HepG2 (cell line): ENCODE results near the gene SLC38A4. TPM values are rescaled to one million over a fixed set of nuclear protein-coding genes. Genes with fewer than 3 reads are reported as not detected.

Experiments used
- ATAC-seq: fragments of 200-7000 bp; cut with Tn5 transposase; 3 replicates; pipeline ENCODE4 v1.9.1; 2020; ENCODE audit warnings: mild to moderate bottlenecking, moderate library complexity
- BruUV-seq: library from RNA; stranded (reverse); fragments of 400-500 nt; replicated peaks from 2 replicates; lab custom pipeline; 2021; lab: Mats Ljungman, UMichigan
- CTCF ChIA-PET: fragments of 300-600 bp; formaldehyde crosslinking; extraction: SDS; loops from one replicate; lab custom pipeline; 2021; ENCODE audit warnings: low total read pairs, inconsistent platforms, low intra/inter-chr PET ratio; lab: Yijun Ruan, JAX
- POLR2A ChIA-PET: fragments of 350-600 bp; sonication (Branson Sonifier 250); formaldehyde crosslinking; loops from one replicate; lab custom pipeline; 2020; ENCODE audit warnings: antibody characterized with exemption, inconsistent platforms; lab: Yijun Ruan, JAX
- DNase-seq: peaks from one replicate; pipeline ENCODE4 v3.0.0-alpha.2; 2015; ENCODE audit warnings: low spot score
- FAIRE-seq: peaks from 3 replicates; lab custom pipeline; 2011; peaks lifted over from hg19 to GRCh38; lab: Jason Lieb, UNC
- H2AFZ ChIP-seq: one replicate; pipeline ENCODE4 v1.6.1; 2011; ENCODE audit warnings: low read length, inconsistent platforms
- H3K27ac ChIP-seq: fragments of 300-600 bp; 3 replicates; pipeline ENCODE4 v1.8.0; 2011; ENCODE audit warnings: mixed run types, mild to moderate bottlenecking, mixed read lengths, low read length, inconsistent platforms; ENCODE audit not compliant: insufficient read depth; ENCODE audit errors: extremely low read length
- H3K27me3 ChIP-seq, 2 experiments: fragments of 200-600 bp in 1 of 2; 2 replicates in 1 of 2; 3 replicates in 1 of 2; pipeline versions ENCODE4 v1.6.0 to v1.8.0; 2011; ENCODE audit warnings: low read length in 2 of 2, mild to moderate bottlenecking in 2 of 2, moderate library complexity in 2 of 2, inconsistent platforms in 1 of 2; ENCODE audit not compliant: insufficient read depth in 2 of 2, control insufficient read depth in 1 of 2
- H3K36me3 ChIP-seq, 2 experiments: fragments of 200-600 bp in 1 of 2; replicated peaks in 1 of 2; 2 replicates in 1 of 2; 3 replicates in 1 of 2; pipeline versions ENCODE4 v1.5.1 to v1.8.0; 2011; ENCODE audit warnings: low read length in 2 of 2, inconsistent platforms in 1 of 2; ENCODE audit not compliant: insufficient read depth in 2 of 2, control insufficient read depth in 1 of 2
- H3K4me1 ChIP-seq: 2 replicates; pipeline ENCODE4 v1.5.1; 2012; ENCODE audit warnings: low read length, inconsistent platforms; ENCODE audit not compliant: insufficient read depth
- H3K4me2 ChIP-seq: 2 replicates; pipeline ENCODE4 v1.6.0; 2011; ENCODE audit warnings: low read depth, low read length, inconsistent platforms
- H3K4me3 ChIP-seq, 3 experiments: fragments of 200-600 bp in 1 of 3; sonication (generic), shearing (Covaris generic) in 1 of 3; replicated peaks in 1 of 3; 2 replicates each; pipeline ENCODE4 v1.5.1; 2011 to 2016; ENCODE audit warnings: low read length in 3 of 3, inconsistent platforms in 2 of 3, low read depth in 2 of 3, mild to moderate bottlenecking in 2 of 3, control low read depth in 1 of 3, mixed read lengths in 1 of 3; ENCODE audit not compliant: insufficient read depth in 1 of 3
- H3K79me2 ChIP-seq: one replicate; pipeline ENCODE4 v1.6.1; 2011; ENCODE audit warnings: low read length, inconsistent platforms; ENCODE audit not compliant: insufficient read depth
- H3K9ac ChIP-seq: 2 replicates; pipeline ENCODE4 v1.6.0; 2011; ENCODE audit warnings: mild to moderate bottlenecking, low read depth, low read length, inconsistent platforms; ENCODE audit not compliant: insufficient read depth
- H3K9me3 ChIP-seq: 2 replicates; pipeline ENCODE4 v1.5.1; 2012; ENCODE audit warnings: mild to moderate bottlenecking, low read length
- H4K20me1 ChIP-seq: 2 replicates; pipeline ENCODE4 v1.6.0; 2011; ENCODE audit warnings: inconsistent platforms, mild to moderate bottlenecking, low read length, moderate library complexity; ENCODE audit not compliant: insufficient read depth
- ATF2 ChIP-seq: sonication (generic); formaldehyde crosslinking; IDR thresholded peaks from 2 replicates; pipeline ENCODE4 v1.4.0; 2020; ENCODE audit warnings: missing genetic modification reagents
- GATA4 ChIP-seq: sonication (generic); IDR thresholded peaks from 2 replicates; pipeline ENCODE4 v1.6.1; 2016; ENCODE audit warnings: antibody characterized with exemption, low read depth, borderline replicate concordance
- HDAC2 ChIP-seq: sonication (generic); formaldehyde crosslinking; IDR thresholded peaks from 2 replicates; pipeline ENCODE4 v1.4.0; 2020; ENCODE audit warnings: missing genetic modification reagents
- MAFF ChIP-seq: IDR thresholded peaks from 2 replicates; pipeline ENCODE4 v1.6.1; 2011; ENCODE audit warnings: low read depth, low read length, improper control_type of control experiment
- MAFK ChIP-seq, 2 experiments: IDR thresholded peaks in 1 of 2; conservative IDR thresholded peaks in 1 of 2; 2 replicates each; pipeline ENCODE4 v1.6.1; 2011; ENCODE audit warnings: improper control_type of control experiment in 2 of 2, low read length in 2 of 2
- POLR2AphosphoS2 ChIP-seq: IDR thresholded peaks from 2 replicates; pipeline ENCODE4 v1.6.1; 2011; ENCODE audit warnings: low read depth, low read length, improper control_type of control experiment
- ZBED4 ChIP-seq: sonication (generic); formaldehyde crosslinking; IDR thresholded peaks from 2 replicates; pipeline ENCODE4 v1.4.0; 2020; ENCODE audit warnings: missing genetic modification reagents, borderline replicate concordance
- ZBTB4 ChIP-seq: sonication (generic); formaldehyde crosslinking; IDR thresholded peaks from 2 replicates; pipeline ENCODE4 v1.4.0; 2020; ENCODE audit warnings: missing genetic modification reagents, mild to moderate bottlenecking, borderline replicate concordance
- ZNF788 ChIP-seq: sonication (generic); formaldehyde crosslinking; IDR thresholded peaks from 2 replicates; pipeline ENCODE4 v1.5.0; 2020; ENCODE audit warnings: mild to moderate bottlenecking, missing genetic modification reagents, borderline replicate concordance
- WGBS: methylation state at CpG from one replicate; pipeline ENCODE4 v1.1.6; 2017; ENCODE audit warnings: low lambda C conversion rate; 5-methylcytosine and 5-hydroxymethylcytosine counted together
- in situ Hi-C: cut with HindIII; loops from 2 replicates; pipeline ENCODE4 v1.10.0; 2017; ENCODE audit warnings: low pct_unique_long_range_greater_than_20kb; ENCODE audit not compliant: extremely low pct_ligation_motif_present
- intact Hi-C: fragments of 100-400 bp; cut with micrococcal nuclease; formaldehyde crosslinking; loops from one replicate; pipeline ENCODE4 v1.10.0; 2022; ENCODE audit not compliant: unreplicated experiment
- polyA plus RNA-seq, 8 experiments: library from polyadenylated mRNA; depleted of rRNA in 3 of 8; stranded (reverse) in 7 of 8; unstranded in 1 of 8; fragments of >200 nt; fragmentation: Illumina TruSeq in 4 of 8; extraction: Trizol in 4 of 8; gene quantifications; 2 replicates each; pipeline versions ENCODE4 v1.2.1 to v1.2.3, GENCODE V29; 2011 to 2016; ENCODE audit warnings: low read depth in 4 of 8, missing spikeins in 1 of 8, mixed read lengths in 1 of 8; ENCODE audit not compliant: insufficient read depth in 1 of 8
- total RNA-seq, 5 experiments: library from RNA; depleted of rRNA; stranded (reverse); fragments of >200 nt; fragmentation: Illumina TruSeq; extraction: Trizol; gene quantifications; 2 replicates each; pipeline ENCODE4 v1.2.3, GENCODE V29; 2016; ENCODE audit warnings: low read depth in 1 of 5

Gene SLC38A4
- total and polyA plus RNA-seq, 2 of the 13 experiments (the other 11 are each of a cell fraction or from before 2014, with no cell fraction given): 3.5 to 5.2 TPM

GRCh38 chr12:46815809-46816208 lies 10.0 kb downstream of the SLC38A4 start:
- TF ChIP-seq MAFK (conservative IDR thresholded peaks at IDR 0.05 in 1 of 2, IDR thresholded peaks at IDR 0.05 in 1 of 2; ENCODE audit: low read length in 2 of 2) (peak; percentile 53 to 81; a peak in 3 of 4 replicates), MAFF (peak; percentile 67), POLR2AphosphoS2 (no peak)
- Histone ChIP-seq H2AFZ (no peak overlapping the region), H4K20me1 (no peaks in the 10 kb centered on the region), H3K4me2 (no peak overlapping the region), H3K36me3 (no peaks in the 10 kb centered on the region), H3K4me3 (no peak overlapping the region), H3K9me3 (no peaks in the 10 kb centered on the region), H3K4me1 (peaks cover 47% of the 10 kb centered on the region), H3K79me2 (no peaks in the 10 kb centered on the region), H3K27ac (no peak overlapping the region), H3K9ac (no peak overlapping the region), H3K27me3 (no peaks in the 10 kb centered on the region)
- BruUV-seq: no TSS peak
- CTCF ChIA-PET: no interaction called here
- 82% methylated on average over 2 of the region's 2 CpGs for WGBS
- in situ Hi-C loops (no loop called here), intact Hi-C loops (loop anchor here (2.0 kb wide), 1 partner anchor 15 kb away; no protein-coding TSS in a partner anchor)
- ATAC-seq: no peak
- DNase-seq: no peak
- POLR2A ChIA-PET: no interaction called here
- FAIRE-seq: no peak

GRCh38 chr12:46814143-46814542 lies 11.7 kb downstream of the SLC38A4 start:
- ChIA-PET POLR2A (no interaction called here), CTCF (no interaction called here)
- in situ Hi-C loops (no loop called here), intact Hi-C loops (loop anchor here (2.0 kb wide), 1 partner anchor 13 kb away; no protein-coding TSS in a partner anchor)
- no TSS peak for BruUV-seq
- Histone ChIP-seq H2AFZ (no peak overlapping the region), H3K27me3 (no peaks in the 10 kb centered on the region), H4K20me1 (no peaks in the 10 kb centered on the region), H3K9ac (no peak overlapping the region), H3K27ac (peak overlapping the region; percentile 31), H3K36me3 (no peaks in the 10 kb centered on the region), H3K4me1 (peaks cover 58% of the 10 kb centered on the region), H3K4me2 (peak overlapping the region; percentile 48), H3K4me3 (peak overlapping the region in 1 of 3 experiments; percentile 7; a peak in 1 of 6 replicates), H3K9me3 (no peaks in the 10 kb centered on the region), H3K79me2 (no peaks in the 10 kb centered on the region)
- ATAC-seq (peak; percentile 99), FAIRE-seq (peak; percentile 77), DNase-seq (peak; percentile 82)
- 4% methylated on average over 2 of the region's 2 CpGs for WGBS
- TF ChIP-seq ZBTB4 (no peak), GATA4 (peak; percentile 74; the same call in 1 of the 2 replicates), ZNF788 (peak; percentile 29; the same call in 1 of the 2 replicates), ZBED4 (CRISPR knock-in tag) (peak; percentile 53; the same call in 1 of the 2 replicates), HDAC2 (CRISPR knock-in tag) (peak; percentile 96), ATF2 (peak; percentile 79)
